ENCODE data around the gene MAJIN. TPM values are rescaled to one million over a fixed set of nuclear protein-coding genes. Genes with fewer than 3 reads are reported as not detected.

The MAJIN gene
- total RNA-seq, 4 donors from 2014 or later: not detected

DNA sequence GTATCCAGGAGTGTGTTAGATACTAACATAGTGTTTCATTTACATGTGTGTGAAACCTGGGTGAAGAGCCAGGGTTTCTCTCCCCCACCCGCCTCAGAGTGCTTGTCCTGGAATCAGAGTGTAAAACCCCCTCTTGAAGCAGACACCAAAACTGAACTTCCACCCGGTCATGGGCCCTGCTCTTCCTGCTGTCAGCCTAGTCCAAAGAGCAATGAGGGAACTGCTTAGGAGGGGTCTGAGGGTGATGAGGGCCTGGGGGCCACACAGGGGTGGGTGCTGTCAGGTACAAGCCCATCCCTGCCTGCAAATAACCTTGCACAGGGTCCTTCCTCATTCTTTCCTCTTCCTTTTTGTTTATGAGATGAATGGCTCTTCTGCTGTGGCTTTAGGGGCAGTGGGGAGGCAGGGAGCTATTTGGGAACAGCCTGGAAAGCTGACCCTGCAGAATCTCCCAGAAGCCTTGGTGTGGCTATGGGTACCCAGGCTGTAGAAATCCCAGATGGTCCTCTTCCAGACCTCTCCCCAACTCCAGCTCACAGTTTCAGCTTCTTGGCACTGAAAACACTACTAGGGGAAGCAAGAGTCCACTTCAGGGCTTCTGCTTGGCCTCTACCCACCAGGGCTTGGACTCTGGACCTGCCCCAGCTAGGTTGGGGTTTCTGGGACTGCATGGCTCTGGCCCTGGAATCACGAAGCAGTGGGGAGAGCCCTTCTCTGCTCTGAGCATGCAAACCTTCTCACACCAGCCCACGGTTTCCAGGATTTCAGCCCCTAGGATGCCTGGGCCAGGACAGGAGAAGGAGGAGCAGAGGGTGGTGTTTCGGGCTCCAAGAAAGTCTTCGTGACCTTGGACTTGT lies 16.3 kb upstream of the MAJIN start:
- TF ChIP-seq, protein P1, sequence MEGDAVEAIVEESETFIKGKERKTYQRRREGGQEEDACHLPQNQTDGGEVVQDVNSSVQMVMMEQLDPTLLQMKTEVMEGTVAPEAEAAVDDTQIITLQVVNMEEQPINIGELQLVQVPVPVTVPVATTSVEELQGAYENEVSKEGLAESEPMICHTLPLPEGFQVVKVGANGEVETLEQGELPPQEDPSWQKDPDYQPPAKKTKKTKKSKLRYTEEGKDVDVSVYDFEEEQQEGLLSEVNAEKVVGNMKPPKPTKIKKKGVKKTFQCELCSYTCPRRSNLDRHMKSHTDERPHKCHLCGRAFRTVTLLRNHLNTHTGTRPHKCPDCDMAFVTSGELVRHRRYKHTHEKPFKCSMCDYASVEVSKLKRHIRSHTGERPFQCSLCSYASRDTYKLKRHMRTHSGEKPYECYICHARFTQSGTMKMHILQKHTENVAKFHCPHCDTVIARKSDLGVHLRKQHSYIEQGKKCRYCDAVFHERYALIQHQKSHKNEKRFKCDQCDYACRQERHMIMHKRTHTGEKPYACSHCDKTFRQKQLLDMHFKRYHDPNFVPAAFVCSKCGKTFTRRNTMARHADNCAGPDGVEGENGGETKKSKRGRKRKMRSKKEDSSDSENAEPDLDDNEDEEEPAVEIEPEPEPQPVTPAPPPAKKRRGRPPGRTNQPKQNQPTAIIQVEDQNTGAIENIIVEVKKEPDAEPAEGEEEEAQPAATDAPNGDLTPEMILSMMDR (IDR thresholded peaks at IDR 0.05; ENCODE audit: low read depth): no peak

DNA sequence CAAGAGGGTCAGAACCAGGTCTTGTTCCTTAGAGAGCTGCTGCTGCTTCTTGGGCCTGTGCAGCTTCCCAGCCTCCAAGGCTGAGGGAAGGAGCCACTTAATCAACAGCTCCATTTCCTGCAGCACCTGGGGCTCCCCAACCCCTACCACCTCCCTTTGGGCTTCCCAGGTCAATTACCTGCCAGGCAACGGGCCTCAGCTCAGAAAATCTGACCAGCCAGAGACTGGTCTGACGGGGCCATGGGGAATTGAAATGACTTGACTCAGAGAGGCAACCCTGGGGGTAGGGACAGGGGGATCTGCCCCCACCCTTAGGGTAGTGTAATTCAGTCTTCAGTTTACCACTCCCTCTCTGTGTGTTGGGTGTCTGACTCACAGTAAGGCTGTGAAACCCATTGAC lies 4.7 kb upstream of the MAJIN start:
- TF ChIP-seq, protein P1 (IDR thresholded peaks at IDR 0.05; ENCODE audit: low read depth): no peak

DNA sequence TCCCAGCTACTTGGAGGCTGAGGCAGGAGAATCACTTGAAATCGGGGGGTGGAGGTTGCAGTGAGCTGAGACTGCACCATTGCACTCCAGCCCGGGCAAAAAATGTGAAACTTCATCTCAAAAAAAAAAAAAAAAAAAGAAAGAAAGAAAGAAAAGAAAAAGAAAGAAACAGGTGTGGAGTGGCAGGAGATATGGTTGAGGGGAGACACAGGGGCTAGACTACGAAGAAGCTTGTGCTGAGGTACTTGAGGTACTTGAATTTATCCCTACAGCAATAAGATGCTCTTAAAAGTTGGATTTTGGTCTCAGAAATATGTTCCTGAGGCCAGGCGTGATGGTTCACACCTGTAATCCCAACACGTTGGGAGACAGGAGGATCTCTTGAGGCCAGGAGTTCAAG lies 2.2 kb upstream of the MAJIN start:
- TF ChIP-seq, protein P1 (IDR thresholded peaks at IDR 0.05; ENCODE audit: low read depth): no peak

DNA sequence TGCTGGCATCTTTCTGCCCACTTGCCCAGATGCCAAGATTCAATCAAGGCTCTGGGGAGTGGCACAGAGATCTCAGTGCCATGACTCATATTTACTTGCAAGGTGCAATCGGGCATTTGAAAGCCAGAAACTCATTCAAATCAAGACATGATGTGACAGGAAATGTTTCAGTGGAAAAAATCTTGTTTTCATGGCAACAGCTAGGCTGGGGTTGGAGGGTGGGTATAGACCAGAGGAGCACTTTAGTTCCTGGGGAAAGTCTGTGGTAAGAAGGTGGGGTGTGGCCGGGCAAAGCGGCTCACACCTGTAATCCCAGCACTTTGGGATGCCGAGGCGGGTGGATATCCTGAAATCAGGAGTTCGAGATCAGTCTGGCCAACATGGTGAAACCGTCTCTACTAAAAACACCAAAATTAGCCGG lies 1.2 kb downstream of the MAJIN start:
- TF ChIP-seq, protein P1 (IDR thresholded peaks at IDR 0.05; ENCODE audit: low read depth): no peak

DNA sequence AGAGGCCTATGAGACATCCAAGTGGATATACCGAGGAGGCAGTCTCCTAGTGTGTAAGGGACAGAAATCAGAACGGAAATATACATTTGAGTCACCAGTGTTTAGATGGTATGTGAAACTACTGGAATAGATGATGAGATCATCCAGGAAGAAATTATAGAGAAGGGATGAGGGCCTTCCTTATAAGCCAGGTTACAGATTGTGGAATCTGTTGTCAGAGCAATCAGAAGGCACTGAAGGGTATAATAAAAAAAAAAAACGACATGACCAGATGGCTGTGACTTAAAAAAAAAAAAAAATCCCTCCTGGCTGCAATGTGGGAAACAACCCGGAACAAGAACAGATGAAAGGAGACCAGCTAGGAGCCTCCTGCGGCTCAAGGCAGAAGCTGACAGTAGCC lies 2.7 kb downstream of the MAJIN start:
- TF ChIP-seq, protein P1 (IDR thresholded peaks at IDR 0.05; ENCODE audit: low read depth): no peak

DNA sequence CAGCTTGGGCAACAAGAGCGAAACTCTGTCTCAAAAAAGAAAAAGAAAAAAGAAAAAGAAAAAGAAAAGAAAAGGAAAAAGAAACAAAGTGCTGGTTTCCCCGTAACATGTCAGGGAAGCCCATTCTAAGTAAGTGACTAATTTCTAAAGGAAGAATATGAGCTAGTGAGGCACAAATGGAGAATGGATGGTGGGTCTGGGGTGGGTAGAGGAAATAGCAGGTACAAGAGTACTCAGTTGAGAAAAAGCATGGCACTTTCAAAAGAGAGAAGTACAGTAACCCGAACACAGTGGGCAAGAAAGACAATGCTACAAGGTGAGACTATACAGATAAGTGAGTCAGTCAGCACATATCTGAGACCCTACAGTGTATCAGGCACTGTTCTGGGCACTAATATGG lies 4.5 kb downstream of the MAJIN start:
- TF ChIP-seq, protein P1 (IDR thresholded peaks at IDR 0.05; ENCODE audit: low read depth): no peak

DNA sequence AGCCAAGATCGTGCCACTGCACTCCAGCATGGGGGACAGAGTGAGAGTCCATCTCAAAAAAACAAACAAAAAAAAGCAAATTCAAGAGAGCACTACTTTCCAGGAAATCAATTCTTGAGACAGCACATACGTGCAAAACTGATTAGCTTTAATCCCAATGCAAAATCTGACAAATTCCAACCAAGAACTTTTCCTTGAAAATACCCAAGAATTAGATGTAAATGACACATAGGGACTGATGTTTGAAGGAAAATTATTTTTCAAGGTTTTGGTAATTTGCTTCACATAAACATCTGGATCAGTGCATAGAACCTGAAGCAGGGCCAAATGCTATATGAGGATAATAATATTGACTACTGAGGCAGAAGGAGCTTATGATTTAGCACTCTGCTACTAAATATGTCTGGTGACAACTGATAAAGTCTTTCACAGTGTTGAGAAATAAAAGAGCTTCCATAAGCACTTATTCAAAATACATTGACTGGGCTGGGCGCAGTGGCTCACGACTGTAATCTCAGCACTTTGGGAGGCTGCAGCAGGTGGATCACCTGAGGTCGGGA lies 8.8 kb downstream of the MAJIN start:
- TF ChIP-seq, protein P1 (IDR thresholded peaks at IDR 0.05; ENCODE audit: low read depth): no peak

Data from subcutaneous adipose tissue (tissue), 4 donors.